H9 (cell line): Measurements from ENCODE around the gene PCDHA6. TPM values are rescaled to one million over a fixed set of nuclear protein-coding genes. Genes with fewer than 3 reads are reported as not detected.
A peak's percentile ranks its signal among the peaks of the same experiment; 100 is the strongest.

ENCODE experiments used
- DNase-seq: peaks from one replicate; pipeline ENCODE4 v3.0.0-alpha.2; 2017
- H2AFZ ChIP-seq: one replicate; pipeline ENCODE4 v1.6.1; 2013; ENCODE audit warnings: mild to moderate bottlenecking, low read length, control low read depth, moderate library complexity
- H2AK5ac ChIP-seq: 2 replicates; pipeline ENCODE4 v1.6.1; 2013; ENCODE audit warnings: low read length, control low read depth, mixed read lengths; ENCODE audit not compliant: insufficient read length
- H2BK120ac ChIP-seq: one replicate; pipeline ENCODE4 v1.6.1; 2013; ENCODE audit warnings: low read depth, mild to moderate bottlenecking, low read length, control low read depth, inconsistent platforms; ENCODE audit not compliant: poor library complexity, severe bottlenecking
- H2BK12ac ChIP-seq: 2 replicates; pipeline ENCODE4 v1.6.1; 2013; ENCODE audit warnings: low read length, control low read depth, mixed read lengths, low read depth; ENCODE audit not compliant: insufficient read length
- H2BK15ac ChIP-seq: 2 replicates; pipeline ENCODE4 v1.6.1; 2013; ENCODE audit warnings: low read depth, low read length, control low read depth
- H2BK20ac ChIP-seq: one replicate; pipeline ENCODE4 v1.6.1; 2013; ENCODE audit warnings: low read depth, mild to moderate bottlenecking, low read length, control low read depth, inconsistent platforms; ENCODE audit not compliant: poor library complexity, severe bottlenecking
- H2BK5ac ChIP-seq: 2 replicates; pipeline ENCODE4 v1.6.1; 2013; ENCODE audit warnings: low read length, control low read depth, mixed read lengths; ENCODE audit not compliant: insufficient read length
- H3K14ac ChIP-seq: 2 replicates; pipeline ENCODE4 v1.6.1; 2013; ENCODE audit warnings: low read length, control low read depth; ENCODE audit not compliant: insufficient read depth
- H3K18ac ChIP-seq: 2 replicates; pipeline ENCODE4 v1.6.1; 2013; ENCODE audit warnings: low read depth, mild to moderate bottlenecking, mixed read lengths, low read length, control low read depth; ENCODE audit not compliant: insufficient read length
- H3K23ac ChIP-seq: 2 replicates; pipeline ENCODE4 v1.6.1; 2013; ENCODE audit warnings: low read length, control low read depth, mixed read lengths, low read depth; ENCODE audit not compliant: insufficient read length
- H3K23me2 ChIP-seq: 2 replicates; pipeline ENCODE4 v1.6.1; 2013; ENCODE audit warnings: low read depth, mild to moderate bottlenecking, mixed read lengths, low read length, control low read depth; ENCODE audit not compliant: insufficient read length, poor library complexity, severe bottlenecking
- H3K27ac ChIP-seq: 2 replicates; pipeline ENCODE4 v1.5.1; 2013; ENCODE audit warnings: low read length, control low read depth, mixed read lengths, low read depth; ENCODE audit not compliant: insufficient read length
- H3K27me3 ChIP-seq: 2 replicates; pipeline ENCODE4 v1.6.1; 2013; ENCODE audit warnings: low read length, control low read depth, inconsistent platforms; ENCODE audit not compliant: insufficient read depth
- H3K4ac ChIP-seq: 2 replicates; pipeline ENCODE4 v1.6.1; 2013; ENCODE audit warnings: low read depth, mild to moderate bottlenecking, control low read depth, inconsistent platforms, low read length, moderate library complexity
- H3K4me1 ChIP-seq: 2 replicates; pipeline ENCODE4 v1.6.1; 2013; ENCODE audit warnings: low read length, control low read depth, inconsistent platforms; ENCODE audit not compliant: insufficient read depth
- H3K4me2 ChIP-seq: 2 replicates; pipeline ENCODE4 v1.6.1; 2013; ENCODE audit warnings: low read length, control low read depth, mixed read lengths; ENCODE audit not compliant: insufficient read length, insufficient read depth
- H3K56ac ChIP-seq: 2 replicates; pipeline ENCODE4 v1.6.1; 2013; ENCODE audit warnings: low read depth, mild to moderate bottlenecking, mixed read lengths, low read length, control low read depth; ENCODE audit not compliant: insufficient read length
- H3K79me1 ChIP-seq: 2 replicates; pipeline ENCODE4 v1.6.1; 2013; ENCODE audit warnings: low read depth, mild to moderate bottlenecking, moderate library complexity, low read length, control low read depth, inconsistent platforms; ENCODE audit not compliant: insufficient read depth, poor library complexity, severe bottlenecking
- H3K79me2 ChIP-seq: 2 replicates; pipeline ENCODE4 v1.6.1; 2013; ENCODE audit warnings: low read length, control low read depth, inconsistent platforms; ENCODE audit not compliant: insufficient read depth
- H3K9ac ChIP-seq: 2 replicates; pipeline ENCODE4 v1.6.1; 2013; ENCODE audit warnings: low read length, control low read depth, mixed read lengths; ENCODE audit not compliant: insufficient read length; ENCODE audit errors: extremely low read depth
- H3K9me3 ChIP-seq: one replicate; pipeline ENCODE4 v1.6.1; 2013; ENCODE audit warnings: low read depth, low read length, inconsistent platforms; ENCODE audit not compliant: control insufficient read depth
- H3T11ph ChIP-seq: one replicate; pipeline ENCODE4 v1.6.1; 2013; ENCODE audit warnings: mild to moderate bottlenecking, low read length, control low read depth, inconsistent platforms
- H4K20me1 ChIP-seq: one replicate; pipeline ENCODE4 v1.6.1; 2013; ENCODE audit not compliant: control insufficient read depth, insufficient read length, insufficient read depth
- H4K5ac ChIP-seq: 2 replicates; pipeline ENCODE4 v1.6.1; 2013; ENCODE audit warnings: low read depth, mild to moderate bottlenecking, mixed read lengths, low read length, control low read depth; ENCODE audit not compliant: insufficient read length
- H4K8ac ChIP-seq: replicated peaks from 2 replicates; pipeline ENCODE4 v1.6.1; 2013; ENCODE audit warnings: low read length, control low read depth, mixed read lengths, low read depth; ENCODE audit not compliant: insufficient read length
- H4K91ac ChIP-seq: 2 replicates; pipeline ENCODE4 v1.6.1; 2013; ENCODE audit warnings: low read depth, mild to moderate bottlenecking, moderate library complexity, mixed read lengths, low read length, control low read depth; ENCODE audit not compliant: insufficient read length
- H3K27ac Mint-ChIP-seq, 3 experiments: 2 replicates in 2 of 3; 3 replicates in 1 of 3; pipeline ENCODE4 v1.8.0; 2020 to 2021; ENCODE audit warnings: mixed read lengths in 3 of 3, mild to moderate bottlenecking in 1 of 3, moderate library complexity in 1 of 3
- H3K27me3 Mint-ChIP-seq: 2 replicates; pipeline ENCODE4 v1.8.0; 2021; ENCODE audit warnings: low read depth, mild to moderate bottlenecking, moderate library complexity, mixed read lengths
- H3K36me3 Mint-ChIP-seq, 3 experiments: 2 replicates in 2 of 3; 3 replicates in 1 of 3; pipeline ENCODE4 v1.8.0; 2020 to 2021; ENCODE audit warnings: low read depth in 3 of 3, mixed read lengths in 3 of 3; ENCODE audit not compliant: insufficient read depth in 1 of 3
- H3K4me1 Mint-ChIP-seq, 2 experiments: 2 replicates each; pipeline ENCODE4 v1.8.0; 2020; ENCODE audit warnings: mixed read lengths in 2 of 2
- H3K4me3 Mint-ChIP-seq, 2 experiments: 2 replicates in 1 of 2; 3 replicates in 1 of 2; pipeline ENCODE4 v1.8.0; 2020 to 2021; ENCODE audit warnings: mild to moderate bottlenecking in 2 of 2, mixed read lengths in 2 of 2, moderate library complexity in 1 of 2
- H3K9me3 Mint-ChIP-seq, 2 experiments: 2 replicates in 1 of 2; 3 replicates in 1 of 2; pipeline ENCODE4 v1.8.0; 2020; ENCODE audit warnings: mild to moderate bottlenecking in 2 of 2, mixed read lengths in 2 of 2, moderate library complexity in 1 of 2
- WGBS: extraction: QIAGEN DNeasy Blood & Tissue Kit; methylation state at CpG from one replicate; pipeline ENCODE4 v1.1.7; 2013; ENCODE audit warnings: missing lambda C conversion rate, low lambda C conversion rate, mixed read lengths; ENCODE audit not compliant: insufficient read length; ENCODE audit errors: extremely low coverage; 5-methylcytosine and 5-hydroxymethylcytosine counted together
- total RNA-seq: library from RNA; stranded (reverse); gene quantifications from 2 replicates; pipeline ENCODE4 v1.2.1, GENCODE V29; 2021
- TF ChIP-seq, protein P1 (sequence below): fragments of 200-600 bp; sonication (generic); conservative IDR thresholded peaks from 3 replicates; pipeline ENCODE4 v1.8.0; 2021; ENCODE audit warnings: antibody characterized with exemption, mild to moderate bottlenecking

Gene PCDHA6
- total RNA-seq, 1 experiment from 2014 or later: 4.5 TPM

DNA sequence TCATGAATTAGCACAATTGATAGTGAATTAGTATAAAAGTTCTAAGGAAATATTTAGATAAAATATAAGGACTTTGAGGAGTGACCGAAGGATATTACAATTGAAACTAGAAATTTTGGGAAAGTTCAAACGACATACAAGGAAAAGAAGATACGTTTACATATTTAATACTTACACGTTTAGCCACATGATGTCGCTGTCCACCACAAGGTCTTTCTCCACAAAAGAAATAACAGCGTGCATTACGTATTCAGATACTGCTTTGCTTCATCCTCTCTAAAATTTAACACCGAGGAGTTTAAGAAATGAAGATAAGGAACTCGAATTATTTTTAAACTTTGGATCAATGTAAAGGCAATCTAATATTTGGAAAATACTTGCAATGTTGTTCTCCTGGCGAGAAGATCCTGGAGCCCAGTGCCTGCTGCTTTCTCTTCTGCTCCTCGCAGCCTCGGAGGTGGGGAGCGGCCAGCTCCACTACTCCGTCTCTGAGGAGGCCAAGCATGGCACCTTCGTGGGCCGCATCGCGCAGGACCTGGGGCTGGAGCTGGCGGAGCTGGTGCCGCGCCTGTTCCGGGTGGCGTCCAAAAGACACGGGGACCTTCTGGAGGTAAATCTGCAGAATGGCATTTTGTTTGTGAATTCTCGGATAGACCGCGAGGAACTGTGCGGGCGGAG is 26.8 kb upstream of the PCDHA6 start, which contains the start of gene PCDHA3:
Gene PCDHA3, plus strand, starts transcription at position 242 of the 678 bp plus-strand sequence.
- no peak within 1 kb of the TSS for H3K27ac Mint-ChIP-seq
- Histone ChIP-seq H3K23ac (no peak within 1 kb of the TSS), H2BK20ac (no peak within 1 kb of the TSS), H3K79me2 (no peaks in the 10 kb centered on the region), H3K9ac (no peak within 1 kb of the TSS), H2AFZ (no peak within 1 kb of the TSS), H3K27me3 (no peaks in the 10 kb centered on the region), H3T11ph (no peak within 1 kb of the TSS), H2BK5ac (no peak within 1 kb of the TSS), H2BK120ac (no peak within 1 kb of the TSS), H3K27ac (no peak within 1 kb of the TSS), H2BK12ac (no peak within 1 kb of the TSS), H2BK15ac (no peak within 1 kb of the TSS), H3K4me2 (no peak within 1 kb of the TSS), H3K14ac (no peak within 1 kb of the TSS), H4K20me1 (no peaks in the 10 kb centered on the region), H4K5ac (no peak within 1 kb of the TSS), H3K79me1 (no peaks in the 10 kb centered on the region), H3K56ac (no peak within 1 kb of the TSS), H3K23me2 (no peaks in the 10 kb centered on the region), H3K18ac (no peak within 1 kb of the TSS), H3K4ac (no peak within 1 kb of the TSS), H2AK5ac (no peak within 1 kb of the TSS), H3K9me3 (no peaks in the 10 kb centered on the region), H3K4me1 (no peaks in the 10 kb centered on the region), H4K8ac (no peak within 1 kb of the TSS), H4K91ac (no peak within 1 kb of the TSS)
- H3K36me3 Mint-ChIP-seq: peaks cover 8 to 49% (median 31%) of the 10 kb centered on the region in 3 experiments
- no peaks in the 10 kb centered on the region for H3K4me1 Mint-ChIP-seq
- peaks cover 49 to 54% of the 10 kb centered on the region in 2 experiments for H3K9me3 Mint-ChIP-seq
- DNase-seq: no peak
- no peak within 1 kb of the TSS for H3K4me3 Mint-ChIP-seq
- TF ChIP-seq, protein P1, sequence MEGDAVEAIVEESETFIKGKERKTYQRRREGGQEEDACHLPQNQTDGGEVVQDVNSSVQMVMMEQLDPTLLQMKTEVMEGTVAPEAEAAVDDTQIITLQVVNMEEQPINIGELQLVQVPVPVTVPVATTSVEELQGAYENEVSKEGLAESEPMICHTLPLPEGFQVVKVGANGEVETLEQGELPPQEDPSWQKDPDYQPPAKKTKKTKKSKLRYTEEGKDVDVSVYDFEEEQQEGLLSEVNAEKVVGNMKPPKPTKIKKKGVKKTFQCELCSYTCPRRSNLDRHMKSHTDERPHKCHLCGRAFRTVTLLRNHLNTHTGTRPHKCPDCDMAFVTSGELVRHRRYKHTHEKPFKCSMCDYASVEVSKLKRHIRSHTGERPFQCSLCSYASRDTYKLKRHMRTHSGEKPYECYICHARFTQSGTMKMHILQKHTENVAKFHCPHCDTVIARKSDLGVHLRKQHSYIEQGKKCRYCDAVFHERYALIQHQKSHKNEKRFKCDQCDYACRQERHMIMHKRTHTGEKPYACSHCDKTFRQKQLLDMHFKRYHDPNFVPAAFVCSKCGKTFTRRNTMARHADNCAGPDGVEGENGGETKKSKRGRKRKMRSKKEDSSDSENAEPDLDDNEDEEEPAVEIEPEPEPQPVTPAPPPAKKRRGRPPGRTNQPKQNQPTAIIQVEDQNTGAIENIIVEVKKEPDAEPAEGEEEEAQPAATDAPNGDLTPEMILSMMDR: peak; percentile 45; the same call in 2 of the 3 replicates
- H3K27me3 Mint-ChIP-seq: no peaks in the 10 kb centered on the region
- WGBS: no CpG with 5 or more reads among the region's 29 CpGs
